ENCODE results near the gene LNX1. TPM values are rescaled to one million over a fixed set of nuclear protein-coding genes. Genes with fewer than 3 reads are reported as not detected.

Gene LNX1
- total RNA-seq, 1 experiment from 2014 or later = 1.7 TPM

DNA sequence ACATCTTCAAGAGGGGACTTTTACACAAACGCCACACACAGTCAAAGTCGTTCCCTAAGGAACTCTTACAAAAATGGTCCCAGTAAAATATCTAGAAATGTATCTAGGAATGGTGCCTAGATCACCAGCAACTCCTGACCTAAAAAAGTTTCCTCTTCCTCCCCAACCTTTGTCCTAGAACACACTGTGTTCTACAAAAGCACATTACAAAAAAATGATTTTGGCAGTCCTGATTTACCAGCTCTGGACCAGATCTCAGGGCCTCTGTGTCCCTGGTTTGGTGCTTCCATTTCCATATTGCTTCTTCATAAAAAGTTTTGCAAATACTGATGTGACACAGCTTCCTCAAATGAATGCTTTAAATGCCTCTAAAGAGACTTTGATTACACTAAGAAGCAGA lies 55.0 kb downstream of the LNX1 start:
- H2BK20ac ChIP-seq (ENCODE audit: low read depth, low read length, poor library complexity, severe bottlenecking) = no peak overlapping the region
- H3K27ac Mint-ChIP-seq = 0 out of 7 replicates have a peak overlapping the region, but pooled peaks of 1 of the 3 experiments have one; percentile 52
- no peak overlapping the region for H3K18ac ChIP-seq (ENCODE audit: insufficient read length, low read depth, low read length)
- no peak overlapping the region for H4K91ac ChIP-seq (ENCODE audit: insufficient read length, low read depth, low read length)
- no peaks in the 10 kb centered on the region for H3K79me1 ChIP-seq (ENCODE audit: insufficient read depth, low read depth, low read length, poor library complexity, severe bottlenecking)
- no peaks in the 10 kb centered on the region for H3K36me3 Mint-ChIP-seq (ENCODE audit: insufficient read depth in 1 of 3, low read depth in 3 of 3)
- no peaks in the 10 kb centered on the region; a peak in 1 of 5 replicates for H3K9me3 Mint-ChIP-seq
- H2BK120ac ChIP-seq (ENCODE audit: low read depth, low read length, poor library complexity, severe bottlenecking) = no peak overlapping the region
- H2AFZ ChIP-seq (ENCODE audit: low read length) = no peak overlapping the region
- no peak overlapping the region for H3K23ac ChIP-seq (ENCODE audit: insufficient read length, low read depth, low read length)
- no CpG with 5 or more reads among the region's 2 CpGs for WGBS (ENCODE audit: extremely low coverage, insufficient read length, low lambda C conversion rate)
- TF ChIP-seq, protein P1, sequence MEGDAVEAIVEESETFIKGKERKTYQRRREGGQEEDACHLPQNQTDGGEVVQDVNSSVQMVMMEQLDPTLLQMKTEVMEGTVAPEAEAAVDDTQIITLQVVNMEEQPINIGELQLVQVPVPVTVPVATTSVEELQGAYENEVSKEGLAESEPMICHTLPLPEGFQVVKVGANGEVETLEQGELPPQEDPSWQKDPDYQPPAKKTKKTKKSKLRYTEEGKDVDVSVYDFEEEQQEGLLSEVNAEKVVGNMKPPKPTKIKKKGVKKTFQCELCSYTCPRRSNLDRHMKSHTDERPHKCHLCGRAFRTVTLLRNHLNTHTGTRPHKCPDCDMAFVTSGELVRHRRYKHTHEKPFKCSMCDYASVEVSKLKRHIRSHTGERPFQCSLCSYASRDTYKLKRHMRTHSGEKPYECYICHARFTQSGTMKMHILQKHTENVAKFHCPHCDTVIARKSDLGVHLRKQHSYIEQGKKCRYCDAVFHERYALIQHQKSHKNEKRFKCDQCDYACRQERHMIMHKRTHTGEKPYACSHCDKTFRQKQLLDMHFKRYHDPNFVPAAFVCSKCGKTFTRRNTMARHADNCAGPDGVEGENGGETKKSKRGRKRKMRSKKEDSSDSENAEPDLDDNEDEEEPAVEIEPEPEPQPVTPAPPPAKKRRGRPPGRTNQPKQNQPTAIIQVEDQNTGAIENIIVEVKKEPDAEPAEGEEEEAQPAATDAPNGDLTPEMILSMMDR (conservative IDR thresholded peaks at IDR 0.05) = no peak
- no peak overlapping the region for H4K5ac ChIP-seq (ENCODE audit: insufficient read length, low read depth, low read length)
- no peak overlapping the region for H3K27ac ChIP-seq (ENCODE audit: insufficient read length, low read depth, low read length)
- H3K23me2 ChIP-seq (ENCODE audit: insufficient read length, low read depth, low read length, poor library complexity, severe bottlenecking) = no peaks in the 10 kb centered on the region
- no peaks in the 10 kb centered on the region for H3K9me3 ChIP-seq (ENCODE audit: control insufficient read depth, low read depth, low read length)
- H3K4me1 ChIP-seq (ENCODE audit: insufficient read depth, low read length) = peaks cover 4% of the 10 kb centered on the region; the same call in 1 of the 2 replicates
- no peak overlapping the region for H3K9ac ChIP-seq (ENCODE audit: extremely low read depth, insufficient read length, low read length)
- H3K27me3 ChIP-seq (ENCODE audit: insufficient read depth, low read length) = no peaks in the 10 kb centered on the region; the same call in 1 of the 2 replicates
- H2BK15ac ChIP-seq (ENCODE audit: low read depth, low read length) = no peak overlapping the region
- no peak overlapping the region for H3K56ac ChIP-seq (ENCODE audit: insufficient read length, low read depth, low read length)
- H3K27me3 Mint-ChIP-seq (ENCODE audit: low read depth) = peaks cover 38% of the 10 kb centered on the region
- H2BK12ac ChIP-seq (ENCODE audit: insufficient read length, low read depth, low read length) = no peak overlapping the region
- no peak overlapping the region for H3T11ph ChIP-seq (ENCODE audit: low read length)
- no peak overlapping the region for H3K4ac ChIP-seq (ENCODE audit: low read depth, low read length)
- H3K4me3 Mint-ChIP-seq = no peak overlapping the region
- H3K79me2 ChIP-seq (ENCODE audit: insufficient read depth, low read length) = no peaks in the 10 kb centered on the region
- H3K4me2 ChIP-seq (ENCODE audit: insufficient read depth, insufficient read length, low read length) = no peak overlapping the region
- no peak for DNase-seq
- H2BK5ac ChIP-seq (ENCODE audit: insufficient read length, low read length) = no peak overlapping the region
- no peak overlapping the region for H2AK5ac ChIP-seq (ENCODE audit: insufficient read length, low read length)
- no peak overlapping the region for H4K8ac ChIP-seq (replicated peaks; ENCODE audit: insufficient read length, low read depth, low read length)
- H3K4me1 Mint-ChIP-seq = peaks cover 24 to 39% of the 10 kb centered on the region in 2 experiments
- no peak overlapping the region for H3K14ac ChIP-seq (ENCODE audit: insufficient read depth, low read length)
- no peaks in the 10 kb centered on the region for H4K20me1 ChIP-seq (ENCODE audit: control insufficient read depth, insufficient read depth, insufficient read length)
